PC-3 (cell line): ENCODE data around the gene MAP4K2. TPM values are rescaled to one million over a fixed set of nuclear protein-coding genes. Genes with fewer than 3 reads are reported as not detected.

ENCODE experiments used
- ATAC-seq: fragments of 200-7000 bp; cut with Tn5 transposase; 2 replicates; pipeline ENCODE4 v1.9.1; 2020; ENCODE audit warnings: mild to moderate bottlenecking, moderate library complexity
- BruUV-seq: library from RNA; stranded (reverse); fragments of 400-500 nt; replicated peaks from 2 replicates; lab custom pipeline; 2021; lab: Mats Ljungman, UMichigan
- CTCF ChIA-PET: fragments of 300-600 bp; sonication (Branson Sonifier 250); formaldehyde crosslinking; loops from one replicate; lab custom pipeline; 2022; ENCODE audit warnings: antibody characterized with exemption; lab: Charles Lee
- POLR2A ChIA-PET: fragments of 300-600 bp; sonication (Branson Sonifier 250); formaldehyde crosslinking; loops from one replicate; lab custom pipeline; 2022; ENCODE audit warnings: antibody characterized with exemption; ENCODE audit not compliant: unreplicated experiment; lab: Charles Lee
- DNase-seq: peaks from one replicate; pipeline ENCODE4 v3.0.0-alpha.2; 2015
- H2AFZ ChIP-seq: fragments of 300-600 bp; sonication (generic); 2 replicates; pipeline ENCODE4 v1.6.0; 2016; ENCODE audit warnings: antibody characterized with exemption, low read length
- H3F3A ChIP-seq: fragments of 300-600 bp; sonication (generic); one replicate; pipeline ENCODE4 v1.6.0; 2017; ENCODE audit warnings: antibody characterized with exemption, low read length, control low read depth, mild to moderate bottlenecking; ENCODE audit not compliant: unreplicated experiment
- H3K27ac ChIP-seq: fragments of 300-600 bp; sonication (generic); 2 replicates; pipeline ENCODE4 v1.5.1; 2016; ENCODE audit warnings: mild to moderate bottlenecking, low read length
- H3K27me3 ChIP-seq: fragments of 300-600 bp; sonication (generic); 2 replicates; pipeline ENCODE4 v1.6.1; 2016; ENCODE audit warnings: low read length, mixed read lengths
- H3K36me3 ChIP-seq: fragments of 300-600 bp; sonication (generic); 2 replicates; pipeline ENCODE4 v1.6.1; 2016; ENCODE audit warnings: low read depth, mixed run types, low read length, mixed read lengths
- H3K4me1 ChIP-seq: fragments of 300-600 bp; sonication (generic); 2 replicates; pipeline ENCODE4 v1.5.1; 2016; ENCODE audit warnings: low read length; ENCODE audit not compliant: insufficient read depth
- H3K4me2 ChIP-seq: fragments of 300-600 bp; sonication (generic); 2 replicates; pipeline ENCODE4 v1.6.0; 2016; ENCODE audit warnings: low read length
- H3K4me3 ChIP-seq: fragments of 300-600 bp; sonication (generic); 2 replicates; pipeline ENCODE4 v1.5.1; 2016; ENCODE audit warnings: mild to moderate bottlenecking, low read length, mixed read lengths
- H3K79me2 ChIP-seq: fragments of 300-600 bp; sonication (generic); 2 replicates; pipeline ENCODE4 v1.6.1; 2017; ENCODE audit warnings: low read length, mixed read lengths
- H3K9ac ChIP-seq: fragments of 300-600 bp; sonication (generic); 2 replicates; pipeline ENCODE4 v1.6.0; 2016; ENCODE audit warnings: mild to moderate bottlenecking, low read length
- H3K9me2 ChIP-seq: fragments of 300-600 bp; sonication (generic); replicated peaks from 2 replicates; pipeline ENCODE4 v1.6.1; 2016; ENCODE audit warnings: mixed run types, low read length, mixed read lengths
- H3K9me3 ChIP-seq: fragments of 300-600 bp; sonication (generic); 2 replicates; pipeline ENCODE4 v1.6.1; 2016; ENCODE audit warnings: low read length, mixed read lengths
- H4K20me1 ChIP-seq: fragments of 300-600 bp; sonication (generic); 2 replicates; pipeline ENCODE4 v1.6.1; 2016; ENCODE audit warnings: low read length, mixed read lengths
- CTCF ChIP-seq: fragments of 300-600 bp; sonication (generic); conservative IDR thresholded peaks from 2 replicates; pipeline ENCODE4 v1.5.1; 2017; ENCODE audit warnings: antibody characterized with exemption, low read depth, mild to moderate bottlenecking, low read length
- EZH2 ChIP-seq: fragments of 300-600 bp; sonication (generic); IDR thresholded peaks from one replicate; pipeline ENCODE4 v1.6.1; 2017; ENCODE audit warnings: antibody characterized with exemption, mild to moderate bottlenecking, low read length; ENCODE audit not compliant: unreplicated experiment
- EZH2phosphoT487 ChIP-seq: fragments of 300-600 bp; sonication (generic); IDR thresholded peaks from 2 replicates; pipeline ENCODE4 v1.6.1; 2018; ENCODE audit warnings: mild to moderate bottlenecking, antibody characterized with exemption, low read length, borderline replicate concordance
- intact Hi-C: fragments of 100-400 bp; cut with micrococcal nuclease; formaldehyde crosslinking; loops from 2 replicates; pipeline ENCODE4 v1.9.0; 2023
- total RNA-seq: library from RNA; depleted of rRNA; stranded (reverse); fragments of >200 nt; gene quantifications from 2 replicates; pipeline ENCODE4 v1.2.3, GENCODE V29; 2014

Gene MAP4K2
- total RNA-seq, 1 experiment from 2014 or later, result 55.6 TPM

- H3K27ac ChIP-seq, result no peak overlapping the region
- no peaks in the 10 kb centered on the region for H3K9me2 ChIP-seq
- no peak for ATAC-seq
- H3K4me1 ChIP-seq, result peaks cover 35% of the 10 kb centered on the region
- no peaks in the 10 kb centered on the region for H4K20me1 ChIP-seq
- H3K79me2 ChIP-seq, result peaks cover 28% of the 10 kb centered on the region
- POLR2A ChIA-PET, result interaction anchor here (0.5 to 0.7 kb wide), 2 partner anchors 48 to 94 kb away, joined by 3 read pairs; no protein-coding TSS in a partner anchor
- H3K4me2 ChIP-seq, result no peak overlapping the region
- no peak for DNase-seq
- H3K9ac ChIP-seq, result no peak overlapping the region
- CTCF ChIA-PET, result interaction anchor here (0.6 kb wide), 2 partner anchors 195 to 1001 kb away, joined by 3 to 4 read pairs; partner anchors contain the start of gene MARK2
- no peak overlapping the region for H2AFZ ChIP-seq
- intact Hi-C loops, result no loop called here
- peaks cover 17% of the 10 kb centered on the region; the same call in 1 of the 2 replicates for H3K36me3 ChIP-seq
- no peaks in the 10 kb centered on the region for H3F3A ChIP-seq
- no TSS peak for BruUV-seq
- no peak for TF ChIP-seq CTCF
- no peaks in the 10 kb centered on the region for H3K9me3 ChIP-seq
- H3K27me3 ChIP-seq, result no peaks in the 10 kb centered on the region
- H3K4me3 ChIP-seq, result no peak overlapping the region
Measured at GRCh38 chr11:64839887-64840782, 37.1 kb upstream of the MAP4K2 start.

GRCh38 chr11:64839335-64839734, 36.3 kb upstream of the MAP4K2 start:
- Histone ChIP-seq H3K4me2 (no peak overlapping the region), H3K27me3 (no peaks in the 10 kb centered on the region), H3K27ac (no peak overlapping the region), H3K9me2 (no peaks in the 10 kb centered on the region), H4K20me1 (no peaks in the 10 kb centered on the region), H3K36me3 (peaks cover 20% of the 10 kb centered on the region; the same call in 1 of the 2 replicates), H2AFZ (no peak overlapping the region), H3K79me2 (peaks cover 28% of the 10 kb centered on the region), H3K4me3 (no peak overlapping the region), H3K9ac (no peak overlapping the region), H3F3A (no peaks in the 10 kb centered on the region), H3K4me1 (peaks cover 39% of the 10 kb centered on the region), H3K9me3 (no peaks in the 10 kb centered on the region)
- ATAC-seq, result no peak
- CTCF ChIA-PET, result interaction anchor here (0.6 kb wide), 1 partner anchor 194 kb away, joined by 4 read pairs; no protein-coding TSS in a partner anchor
- BruUV-seq, result no TSS peak
- intact Hi-C loops, result no loop called here
- DNase-seq, result no peak
- TF ChIP-seq EZH2phosphoT487, result no peak
- POLR2A ChIA-PET, result interaction anchor here (0.7 kb wide), 1 partner anchor 48 kb away, joined by 3 read pairs; no protein-coding TSS in a partner anchor

- Histone ChIP-seq H3K79me2 (peaks cover 24% of the 10 kb centered on the region), H2AFZ (no peak overlapping the region), H3K27me3 (no peaks in the 10 kb centered on the region), H3K4me3 (no peak overlapping the region), H4K20me1 (no peaks in the 10 kb centered on the region), H3K4me2 (no peak overlapping the region), H3K27ac (no peak overlapping the region), H3K36me3 (peaks cover 26% of the 10 kb centered on the region), H3K9ac (no peak overlapping the region), H3K4me1 (peaks cover 38% of the 10 kb centered on the region), H3K9me3 (no peaks in the 10 kb centered on the region), H3F3A (no peaks in the 10 kb centered on the region), H3K9me2 (no peaks in the 10 kb centered on the region)
- TF ChIP-seq CTCF, result no peak
- TF ChIP-seq EZH2phosphoT487, result no peak
- TF ChIP-seq EZH2, result no peak
- intact Hi-C loops, result no loop called here
- ChIA-PET CTCF (no interaction called here), POLR2A (no interaction called here)
- ATAC-seq (no peak), DNase-seq (no peak)
- no TSS peak for BruUV-seq
Measured at GRCh38 chr11:64838600-64839334, 35.8 kb upstream of the MAP4K2 start.
